Activated naive CD4-positive, alpha-beta T cell treated with anti-CD3 and anti-CD28 coated beads, Interleukin-2, amount 50 U/mL, for 24 hours (primary cell): Measurements from ENCODE around the gene SLC2A13.
"Not testable (repeated sequence)": the region's sequence is repeated elsewhere in the genome, so short reads cannot be mapped to it uniquely, and the experiment has no call there.

ENCODE experiments used
- H3K27ac Mint-ChIP-seq: one replicate; pipeline ENCODE4 v1.8.0; 2021; ENCODE audit warnings: mild to moderate bottlenecking, mixed read lengths
- H3K27me3 Mint-ChIP-seq: one replicate; pipeline ENCODE4 v1.8.0; 2021; ENCODE audit warnings: mixed read lengths
- H3K36me3 Mint-ChIP-seq: one replicate; pipeline ENCODE4 v1.8.0; 2021; ENCODE audit warnings: mixed read lengths
- H3K4me1 Mint-ChIP-seq: one replicate; pipeline ENCODE4 v1.8.0; 2021; ENCODE audit warnings: mixed read lengths
- H3K4me3 Mint-ChIP-seq: one replicate; pipeline ENCODE4 v1.8.0; 2021; ENCODE audit warnings: mild to moderate bottlenecking, mixed read lengths
- H3K9me3 Mint-ChIP-seq: one replicate; pipeline ENCODE4 v1.8.0; 2021; ENCODE audit warnings: mixed read lengths

Gene SLC2A13

DNA sequence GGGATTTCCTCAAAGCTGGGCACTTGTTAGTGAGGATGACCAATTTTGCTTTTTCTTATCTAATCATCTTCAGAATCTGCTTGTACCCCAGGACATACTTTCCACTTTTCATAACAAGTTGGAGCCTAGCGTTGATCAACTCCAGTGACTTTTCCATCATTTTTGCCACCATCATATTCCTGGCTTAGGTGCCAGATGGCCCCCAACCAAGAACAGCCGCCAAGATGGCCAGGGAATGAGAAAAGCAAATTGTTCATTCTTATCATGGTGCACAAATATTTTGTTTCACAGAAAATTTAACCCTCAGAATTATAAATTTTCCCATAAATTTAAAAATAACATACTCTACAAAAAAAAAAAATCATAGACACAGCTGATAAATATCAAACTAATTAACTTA lies 37.5 kb downstream of the SLC2A13 start:
- Mint-ChIP-seq H3K4me1 (no peaks in the 10 kb centered on the region), H3K27me3 (no peaks in the 10 kb centered on the region), H3K36me3 (no peaks in the 10 kb centered on the region), H3K27ac (no peak overlapping the region), H3K4me3 (no peak overlapping the region), H3K9me3 (no peaks in the 10 kb centered on the region)

DNA sequence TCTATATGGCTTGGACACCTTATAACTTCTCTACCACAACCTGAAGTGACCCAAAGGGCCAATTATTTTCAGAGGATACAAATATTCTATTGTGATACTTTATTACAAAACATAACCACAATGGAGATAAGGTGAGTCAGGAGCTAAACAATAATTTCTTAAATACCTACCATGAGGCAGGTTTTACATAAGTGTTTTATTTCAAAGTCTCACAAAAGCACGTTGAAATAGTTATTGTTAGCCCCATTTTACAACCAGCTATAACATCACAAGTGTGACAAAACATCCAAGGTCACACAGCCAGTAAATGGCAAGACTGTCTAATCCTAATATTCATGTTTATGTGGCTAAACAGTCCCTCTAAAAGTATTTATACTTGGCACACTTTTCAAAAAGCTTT lies 40.2 kb downstream of the SLC2A13 start:
- Mint-ChIP-seq H3K9me3 (no peaks in the 10 kb centered on the region), H3K4me3 (no peak overlapping the region), H3K27ac (no peak overlapping the region), H3K4me1 (no peaks in the 10 kb centered on the region), H3K27me3 (no peaks in the 10 kb centered on the region), H3K36me3 (no peaks in the 10 kb centered on the region)

DNA sequence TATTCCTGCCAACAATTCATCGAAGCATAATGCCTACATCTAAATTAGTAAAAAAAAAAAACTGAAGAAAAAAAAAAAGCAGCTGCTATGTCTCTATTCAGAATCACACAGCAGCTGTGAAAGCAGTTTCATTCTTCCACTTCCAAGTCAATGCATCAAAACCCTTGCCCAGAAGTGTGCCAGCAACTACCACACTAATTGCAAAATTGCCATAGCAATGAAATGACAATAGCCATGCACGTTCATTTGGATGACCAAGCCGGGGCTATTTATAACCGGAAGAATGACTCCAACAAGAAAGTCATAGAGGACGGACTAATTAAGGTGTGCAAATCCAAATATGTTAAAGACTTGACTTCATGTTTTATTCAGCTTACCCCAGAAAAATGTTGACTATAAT lies 42.5 kb downstream of the SLC2A13 start:
- no peak overlapping the region for H3K27ac Mint-ChIP-seq
- no peaks in the 10 kb centered on the region for H3K36me3 Mint-ChIP-seq
- H3K9me3 Mint-ChIP-seq, result no peaks in the 10 kb centered on the region
- no peaks in the 10 kb centered on the region for H3K27me3 Mint-ChIP-seq
- H3K4me3 Mint-ChIP-seq, result no peak overlapping the region
- H3K4me1 Mint-ChIP-seq, result no peaks in the 10 kb centered on the region

DNA sequence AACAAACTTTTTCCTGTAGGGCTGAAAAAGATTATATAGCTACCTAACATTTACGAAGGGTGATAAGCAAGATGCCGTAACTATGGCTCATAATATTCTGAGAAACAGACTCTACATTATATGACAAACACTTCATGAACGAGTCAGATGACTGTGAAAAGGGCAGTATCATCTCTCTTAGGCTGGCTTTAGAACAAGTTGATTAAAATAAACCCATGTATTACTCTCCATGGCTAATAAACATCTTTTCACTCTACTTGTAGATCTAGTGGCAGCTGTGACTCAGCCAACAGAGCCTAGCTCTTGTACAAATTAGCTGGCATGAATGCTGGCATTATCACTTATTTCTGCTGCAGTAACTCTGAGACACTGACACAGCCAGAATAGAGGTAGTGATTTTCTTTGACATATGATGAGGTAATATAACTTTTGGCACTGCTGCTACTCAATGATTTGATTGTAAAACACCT lies 47.1 kb downstream of the SLC2A13 start:
- Mint-ChIP-seq H3K4me1 (no peaks in the 10 kb centered on the region), H3K27ac (no peak overlapping the region), H3K9me3 (no peaks in the 10 kb centered on the region), H3K27me3 (no peaks in the 10 kb centered on the region), H3K4me3 (no peak overlapping the region), H3K36me3 (no peaks in the 10 kb centered on the region)

DNA sequence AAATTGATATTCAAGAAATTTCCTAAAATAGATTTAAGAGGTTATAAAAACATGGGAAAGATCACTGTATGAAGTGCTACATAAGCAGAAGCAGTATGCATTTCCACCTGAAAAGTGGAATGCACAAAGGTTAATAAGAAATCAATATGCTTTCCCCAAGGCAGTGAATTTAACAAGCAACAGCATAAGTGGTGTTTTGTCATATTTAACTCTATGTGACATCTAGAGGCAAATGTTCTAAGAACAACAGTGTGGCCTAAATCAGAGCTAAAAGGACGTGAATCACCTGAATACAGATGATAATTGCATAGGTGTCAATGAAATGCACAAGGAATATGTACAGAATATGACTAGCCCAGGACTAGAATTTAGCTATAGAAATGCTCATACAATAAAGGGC lies 49.5 kb downstream of the SLC2A13 start:
- H3K9me3 Mint-ChIP-seq, result no peaks in the 10 kb centered on the region

DNA sequence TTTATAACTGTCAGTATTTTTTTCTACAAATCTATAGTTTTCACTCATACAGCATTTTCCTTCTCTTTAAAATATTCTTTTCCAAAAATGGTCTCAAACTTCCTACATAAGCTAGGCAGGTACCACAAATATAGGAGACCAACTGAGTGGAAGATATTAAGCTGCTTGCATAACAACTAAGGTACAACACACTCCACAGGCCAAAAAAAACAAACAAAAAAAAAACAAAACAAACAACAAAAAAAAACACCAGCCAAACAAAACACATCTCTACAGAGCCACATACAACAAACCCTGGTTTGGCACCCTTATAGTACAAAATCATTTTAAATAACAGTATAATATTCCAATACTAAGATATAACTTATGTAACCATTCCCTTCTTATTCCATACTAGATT lies 50.1 kb downstream of the SLC2A13 start:
- no peaks in the 10 kb centered on the region for H3K27me3 Mint-ChIP-seq
- H3K9me3 Mint-ChIP-seq, result no peaks in the 10 kb centered on the region
- H3K27ac Mint-ChIP-seq, result no peak overlapping the region
- no peaks in the 10 kb centered on the region for H3K4me1 Mint-ChIP-seq
- no peaks in the 10 kb centered on the region for H3K36me3 Mint-ChIP-seq
- H3K4me3 Mint-ChIP-seq, result no peak overlapping the region

More for the DNA sequence above, 49.5 kb downstream of the SLC2A13 start:
- Mint-ChIP-seq H3K36me3 (no peaks in the 10 kb centered on the region), H3K27ac (no peak overlapping the region), H3K4me1 (no peaks in the 10 kb centered on the region), H3K4me3 (no peak overlapping the region), H3K27me3 (no peaks in the 10 kb centered on the region)

DNA sequence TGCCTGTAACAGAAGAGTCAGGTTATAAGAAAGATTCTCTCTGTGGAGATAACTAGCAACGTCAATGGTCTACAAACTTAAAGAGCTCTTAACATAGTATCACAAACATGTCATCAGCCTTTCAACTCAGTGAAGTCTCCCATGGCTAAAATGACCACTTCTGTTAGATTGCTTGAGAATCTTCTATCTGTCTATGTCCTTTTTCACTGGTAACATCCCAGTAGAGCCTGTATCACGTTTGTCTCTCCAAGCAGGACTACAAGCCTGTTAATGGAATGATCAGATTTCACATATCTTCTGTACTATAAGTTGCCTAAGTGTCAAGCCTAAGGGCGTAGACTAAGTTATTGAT lies 50.7 kb downstream of the SLC2A13 start:
- no peaks in the 10 kb centered on the region for H3K27me3 Mint-ChIP-seq
- H3K9me3 Mint-ChIP-seq, result no peaks in the 10 kb centered on the region
- H3K36me3 Mint-ChIP-seq, result no peaks in the 10 kb centered on the region
- H3K27ac Mint-ChIP-seq, result no peak overlapping the region
- H3K4me3 Mint-ChIP-seq, result no peak overlapping the region
- no peaks in the 10 kb centered on the region for H3K4me1 Mint-ChIP-seq

DNA sequence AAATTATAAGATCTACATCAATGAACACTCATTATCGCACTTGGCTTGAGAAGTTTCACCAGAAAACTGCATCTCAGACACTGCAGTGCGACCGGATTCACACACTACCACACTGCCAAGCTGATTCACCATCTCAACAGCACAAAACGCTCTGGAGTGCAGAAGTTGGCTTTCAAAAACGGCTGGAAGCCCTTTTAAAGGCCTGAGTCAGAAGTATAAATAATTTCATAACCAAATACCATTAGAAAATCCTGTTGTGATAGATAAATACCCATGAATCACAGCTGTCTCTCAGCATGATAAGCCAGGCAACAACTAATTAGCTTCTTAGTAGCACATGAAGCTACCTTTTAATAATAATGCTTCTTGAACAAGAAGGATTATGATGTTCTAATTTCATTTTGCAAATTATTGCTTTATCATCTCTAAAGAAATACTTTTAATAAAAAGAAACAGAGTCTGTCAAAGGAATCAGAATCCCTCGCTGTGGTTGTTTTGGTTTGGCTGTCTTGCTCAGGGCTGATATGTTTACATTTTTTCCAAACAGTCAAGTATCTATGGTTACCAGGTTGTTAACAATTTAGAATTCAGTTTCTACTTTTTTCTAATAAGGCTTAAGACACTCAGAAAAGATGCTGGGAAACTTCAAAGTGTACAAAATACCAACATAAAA lies 51.2 kb downstream of the SLC2A13 start:
- no peaks in the 10 kb centered on the region for H3K27me3 Mint-ChIP-seq
- no peak overlapping the region for H3K4me3 Mint-ChIP-seq
- H3K27ac Mint-ChIP-seq, result no peak overlapping the region
- no peaks in the 10 kb centered on the region for H3K36me3 Mint-ChIP-seq
- no peaks in the 10 kb centered on the region for H3K9me3 Mint-ChIP-seq
- no peaks in the 10 kb centered on the region for H3K4me1 Mint-ChIP-seq

DNA sequence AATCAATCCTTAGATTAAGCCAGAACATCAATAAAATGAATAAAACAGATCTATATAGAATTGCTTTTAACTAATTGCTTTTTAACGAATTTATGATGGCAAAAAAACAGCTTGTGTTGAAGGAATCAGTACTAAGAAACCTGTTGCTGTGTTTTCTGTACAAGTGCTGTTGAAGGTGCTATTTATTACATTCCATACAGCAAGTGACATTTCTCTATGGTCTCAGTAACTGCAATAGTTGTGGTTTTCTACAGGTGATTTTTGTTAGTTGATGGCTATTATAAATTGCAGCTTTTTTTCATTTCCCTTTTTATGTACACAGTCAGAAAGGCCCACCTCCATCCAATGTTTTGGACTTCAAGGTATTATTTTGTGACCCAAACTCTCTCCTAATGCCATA lies 56.6 kb downstream of the SLC2A13 start:
- no peak overlapping the region for H3K27ac Mint-ChIP-seq
- H3K9me3 Mint-ChIP-seq, result no peaks in the 10 kb centered on the region
- peaks cover 1% of the 10 kb centered on the region for H3K36me3 Mint-ChIP-seq
- H3K4me1 Mint-ChIP-seq, result no peaks in the 10 kb centered on the region
- H3K4me3 Mint-ChIP-seq, result no peak overlapping the region
- no peaks in the 10 kb centered on the region for H3K27me3 Mint-ChIP-seq

DNA sequence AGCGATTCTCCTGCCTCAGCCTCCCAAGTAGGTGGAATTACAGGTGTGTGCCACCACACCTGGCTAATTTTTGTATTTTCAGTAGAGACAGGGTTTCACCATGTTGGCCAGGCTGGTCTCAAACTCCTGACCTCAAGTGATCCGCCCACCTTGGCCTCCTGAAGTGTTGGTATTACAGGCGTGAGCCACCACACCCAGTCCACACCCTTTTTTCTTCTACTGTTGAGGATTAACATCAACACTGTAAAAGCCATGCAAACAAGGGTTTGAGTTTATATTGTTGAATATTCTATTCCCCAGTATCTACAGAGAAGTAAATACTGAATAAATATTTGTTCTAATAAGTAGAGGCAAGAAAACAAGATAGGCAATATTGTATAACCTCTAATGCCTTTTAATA lies 58.9 kb downstream of the SLC2A13 start:
- H3K36me3 Mint-ChIP-seq, H3K27me3 Mint-ChIP-seq, H3K4me1 Mint-ChIP-seq, H3K27ac Mint-ChIP-seq, H3K9me3 Mint-ChIP-seq, H3K4me3 Mint-ChIP-seq: not testable (repeated sequence)

DNA sequence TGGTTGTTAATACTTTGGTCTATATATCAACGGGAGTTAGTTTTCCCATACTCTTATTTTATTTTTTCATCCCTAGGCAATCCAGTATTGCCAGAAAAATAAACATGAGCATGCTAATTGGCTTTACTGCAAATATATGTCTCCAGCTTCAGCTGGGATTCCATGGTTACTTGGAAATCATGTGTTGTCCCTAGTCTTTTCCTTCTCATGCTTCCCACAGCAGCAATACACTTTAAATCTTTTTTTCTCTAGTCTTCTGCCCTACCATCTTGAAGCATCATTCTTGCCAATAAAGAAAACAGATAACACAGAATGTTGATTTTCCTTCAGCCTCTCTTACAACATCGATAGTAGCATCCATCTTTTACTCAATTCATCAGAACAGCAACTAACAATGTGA lies 60.2 kb downstream of the SLC2A13 start:
- Mint-ChIP-seq H3K27me3 (no peaks in the 10 kb centered on the region), H3K4me3 (no peak overlapping the region), H3K9me3 (no peaks in the 10 kb centered on the region), H3K4me1 (no peaks in the 10 kb centered on the region), H3K27ac (no peak overlapping the region), H3K36me3 (peaks cover 1% of the 10 kb centered on the region)

DNA sequence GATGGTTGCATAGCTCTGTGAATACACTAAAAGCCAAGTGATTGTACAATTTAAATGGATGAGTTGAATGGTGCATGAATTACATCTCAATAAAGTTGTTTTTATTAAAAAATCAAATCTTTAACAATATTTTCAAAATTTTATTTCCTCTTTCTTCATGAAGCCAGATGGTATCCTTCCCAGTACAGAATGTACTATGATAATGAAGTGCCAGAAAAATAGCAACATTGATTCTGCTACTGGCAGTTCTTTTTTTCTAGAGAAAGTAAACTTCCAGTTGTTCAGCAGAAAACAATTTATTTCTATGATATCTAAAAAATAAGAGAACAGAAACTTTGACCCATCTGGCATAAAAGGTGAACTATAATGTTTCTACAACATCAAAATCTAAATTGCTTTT lies 61.5 kb downstream of the SLC2A13 start:
- Mint-ChIP-seq H3K36me3 (peaks cover 1% of the 10 kb centered on the region), H3K9me3 (no peaks in the 10 kb centered on the region), H3K4me1 (no peaks in the 10 kb centered on the region), H3K27me3 (no peaks in the 10 kb centered on the region), H3K27ac (no peak overlapping the region), H3K4me3 (no peak overlapping the region)

DNA sequence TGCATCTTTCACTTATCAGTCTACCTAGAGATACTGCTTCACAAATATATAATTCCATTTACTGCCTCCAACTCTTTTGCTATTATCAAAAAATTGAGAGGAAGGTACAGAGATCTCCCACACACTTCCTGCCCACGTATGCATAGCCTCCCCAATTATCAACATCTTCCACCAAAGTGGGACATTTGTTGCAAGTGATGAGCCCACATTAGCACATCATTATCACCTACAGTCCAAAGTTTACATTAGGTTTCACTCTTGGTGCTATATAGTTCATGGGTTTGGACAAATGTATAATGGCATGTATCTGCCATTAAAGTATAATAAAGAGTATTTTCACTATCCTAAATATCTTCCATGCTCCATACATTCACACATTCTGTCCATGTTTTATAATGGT lies 66.3 kb downstream of the SLC2A13 start:
- Mint-ChIP-seq H3K4me3 (no peak overlapping the region), H3K27ac (no peak overlapping the region), H3K36me3 (no peaks in the 10 kb centered on the region), H3K9me3 (no peaks in the 10 kb centered on the region), H3K27me3 (no peaks in the 10 kb centered on the region), H3K4me1 (no peaks in the 10 kb centered on the region)

DNA sequence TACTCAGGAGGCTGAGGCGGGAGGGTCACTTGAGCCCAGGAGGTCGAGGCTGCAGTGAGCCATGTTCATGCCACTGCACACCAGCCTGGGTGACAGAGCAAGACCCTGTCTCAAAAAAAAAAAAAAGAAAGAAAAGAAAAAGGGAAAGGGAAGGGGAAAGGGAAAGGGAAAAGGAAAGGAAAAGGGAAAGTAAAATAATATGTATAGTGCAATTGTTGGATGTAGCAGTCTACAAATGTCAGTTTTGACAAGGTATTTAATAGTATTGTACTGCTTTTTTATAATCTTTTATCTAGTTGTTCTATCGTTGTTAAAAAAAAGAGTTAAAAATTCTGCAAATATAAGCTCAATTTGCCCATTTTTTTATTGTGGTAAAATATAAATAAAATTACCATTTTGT lies 67.3 kb downstream of the SLC2A13 start:
- Mint-ChIP-seq H3K27ac (no peak overlapping the region), H3K4me3 (no peak overlapping the region), H3K4me1 (no peaks in the 10 kb centered on the region), H3K27me3 (no peaks in the 10 kb centered on the region), H3K9me3 (no peaks in the 10 kb centered on the region), H3K36me3 (no peaks in the 10 kb centered on the region)

DNA sequence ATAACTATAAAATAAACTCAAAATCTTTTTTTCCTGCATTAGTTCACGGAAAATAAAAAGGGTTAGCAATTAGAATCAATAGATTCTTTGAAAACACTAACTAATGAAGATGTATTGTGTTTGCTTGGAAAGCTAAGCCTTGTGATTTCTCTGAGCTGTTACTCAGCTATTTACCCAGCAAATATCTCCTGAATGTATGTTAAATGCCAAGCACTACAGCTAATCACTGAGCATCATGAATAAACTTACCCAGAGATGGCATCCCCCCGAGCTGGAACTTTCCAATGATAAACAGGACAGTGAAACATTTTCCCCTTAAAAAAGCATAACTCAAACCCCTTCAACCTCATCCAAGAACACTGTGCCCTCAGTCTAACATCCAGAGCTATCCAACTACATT lies 71.2 kb downstream of the SLC2A13 start:
- Mint-ChIP-seq H3K9me3 (no peaks in the 10 kb centered on the region), H3K36me3 (no peaks in the 10 kb centered on the region), H3K4me3 (no peak overlapping the region), H3K4me1 (no peaks in the 10 kb centered on the region), H3K27ac (no peak overlapping the region), H3K27me3 (no peaks in the 10 kb centered on the region)

DNA sequence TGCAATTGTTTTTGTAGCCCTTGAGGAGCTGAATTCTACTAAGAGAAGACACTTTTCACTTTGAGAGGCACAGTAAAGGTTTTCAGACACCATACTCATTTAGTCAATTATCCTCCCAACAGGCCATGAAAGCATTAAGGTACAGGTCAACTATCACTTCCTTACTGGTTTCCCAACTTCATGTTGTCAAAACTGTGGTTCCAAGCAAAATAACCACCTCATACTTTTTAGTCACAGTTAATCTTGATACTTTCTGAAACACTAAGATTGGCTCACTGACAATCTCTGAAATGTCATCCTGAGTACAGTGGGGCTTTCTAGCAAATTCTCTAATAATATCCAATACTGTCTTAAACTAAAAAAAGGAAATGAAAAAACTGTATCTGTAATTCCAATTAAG lies 71.7 kb downstream of the SLC2A13 start:
- Mint-ChIP-seq H3K27ac (no peak overlapping the region), H3K27me3 (no peaks in the 10 kb centered on the region), H3K36me3 (no peaks in the 10 kb centered on the region), H3K9me3 (no peaks in the 10 kb centered on the region), H3K4me1 (no peaks in the 10 kb centered on the region), H3K4me3 (no peak overlapping the region)

DNA sequence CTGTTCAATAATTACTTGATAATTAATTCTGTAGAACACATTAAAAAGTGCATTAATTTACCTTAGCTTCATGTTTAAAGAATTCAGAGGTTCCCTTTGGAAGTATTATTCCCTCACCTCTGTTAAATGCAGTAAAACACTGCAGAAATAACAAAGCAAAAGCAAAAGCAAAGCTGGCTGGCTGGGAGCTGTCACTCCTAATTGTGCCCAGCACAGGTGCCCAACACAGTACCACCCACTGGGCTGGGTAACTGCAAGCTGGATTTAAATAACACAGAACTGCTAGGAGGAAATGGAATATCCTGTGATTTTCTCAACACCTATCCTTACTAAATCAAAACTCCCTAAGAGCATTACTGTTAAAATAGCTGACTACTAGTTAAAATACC lies 72.6 kb downstream of the SLC2A13 start:
- no peak overlapping the region for H3K27ac Mint-ChIP-seq
- H3K36me3 Mint-ChIP-seq, result no peaks in the 10 kb centered on the region
- H3K27me3 Mint-ChIP-seq, result no peaks in the 10 kb centered on the region
- H3K4me3 Mint-ChIP-seq, result no peak overlapping the region
- H3K9me3 Mint-ChIP-seq, result no peaks in the 10 kb centered on the region
- H3K4me1 Mint-ChIP-seq, result no peaks in the 10 kb centered on the region
